ENCODE measurements around the gene MAGED4B.

DNA sequence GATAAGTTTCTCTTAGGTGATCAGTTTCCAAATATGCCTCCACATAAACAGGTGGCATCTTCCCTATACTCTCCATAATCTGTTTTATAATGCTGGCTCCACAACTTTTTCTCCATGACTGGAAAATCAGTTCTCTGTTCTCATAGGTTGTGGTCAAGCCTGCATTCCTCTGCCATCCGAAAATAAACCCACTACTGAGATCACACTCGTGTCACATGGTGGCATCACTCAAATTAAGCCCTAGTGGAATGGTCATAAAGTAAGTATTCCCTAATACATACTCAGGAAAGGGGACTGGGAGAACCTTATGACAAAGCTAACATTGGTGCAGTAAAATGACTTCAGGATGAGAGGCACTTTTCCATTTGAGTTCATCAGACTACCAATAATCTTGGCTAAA lies 37.6 kb downstream of the MAGED4B start:
- TF ChIP-seq, protein P1, sequence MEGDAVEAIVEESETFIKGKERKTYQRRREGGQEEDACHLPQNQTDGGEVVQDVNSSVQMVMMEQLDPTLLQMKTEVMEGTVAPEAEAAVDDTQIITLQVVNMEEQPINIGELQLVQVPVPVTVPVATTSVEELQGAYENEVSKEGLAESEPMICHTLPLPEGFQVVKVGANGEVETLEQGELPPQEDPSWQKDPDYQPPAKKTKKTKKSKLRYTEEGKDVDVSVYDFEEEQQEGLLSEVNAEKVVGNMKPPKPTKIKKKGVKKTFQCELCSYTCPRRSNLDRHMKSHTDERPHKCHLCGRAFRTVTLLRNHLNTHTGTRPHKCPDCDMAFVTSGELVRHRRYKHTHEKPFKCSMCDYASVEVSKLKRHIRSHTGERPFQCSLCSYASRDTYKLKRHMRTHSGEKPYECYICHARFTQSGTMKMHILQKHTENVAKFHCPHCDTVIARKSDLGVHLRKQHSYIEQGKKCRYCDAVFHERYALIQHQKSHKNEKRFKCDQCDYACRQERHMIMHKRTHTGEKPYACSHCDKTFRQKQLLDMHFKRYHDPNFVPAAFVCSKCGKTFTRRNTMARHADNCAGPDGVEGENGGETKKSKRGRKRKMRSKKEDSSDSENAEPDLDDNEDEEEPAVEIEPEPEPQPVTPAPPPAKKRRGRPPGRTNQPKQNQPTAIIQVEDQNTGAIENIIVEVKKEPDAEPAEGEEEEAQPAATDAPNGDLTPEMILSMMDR (conservative IDR thresholded peaks at IDR 0.05; ENCODE audit: low read length) = no peak
- no peak for TF ChIP-seq EZH2phosphoT487 (IDR thresholded peaks at IDR 0.05; ENCODE audit: borderline replicate concordance)

All from Loucy (cell line).